CD4-positive, alpha-beta T cell (primary cell): ENCODE measurements around the gene CTSK. TPM values are rescaled to one million over a fixed set of nuclear protein-coding genes. Genes with fewer than 3 reads are reported as not detected.
"Not testable (repeated sequence)": the region's sequence is repeated elsewhere in the genome, so short reads cannot be mapped to it uniquely, and the experiment has no call there.

Experiments used
- ATAC-seq: fragments of 200-7000 bp; cut with Tn5 transposase; one replicate; pipeline ENCODE4 v1.10.0; 2022; ENCODE audit warnings: mild to moderate bottlenecking; ENCODE audit not compliant: poor library complexity
- CTCF ChIA-PET: fragments of 350-600 bp; sonication (Branson Sonifier 250); formaldehyde crosslinking; loops from one replicate; lab custom pipeline; 2021; ENCODE audit warnings: antibody characterized with exemption, inconsistent platforms; lab: Charles Lee
- POLR2A ChIA-PET: fragments of 350-600 bp; sonication (Branson Sonifier 250); formaldehyde crosslinking; loops from one replicate; lab custom pipeline; 2021; ENCODE audit warnings: antibody characterized with exemption, inconsistent platforms; lab: Charles Lee
- DNase-seq, 14 experiments: peaks; one replicate each; pipeline ENCODE4 v3.0.0-alpha.2; 2013 to 2020; ENCODE audit warnings: mixed read lengths in 2 of 14
- H3K27ac ChIP-seq, 2 donors: one replicate each; pipeline versions ENCODE4 v1.5.1 to v1.7.0; 2013; ENCODE audit warnings: low read length in 2 of 2, low read depth in 1 of 2, mild to moderate bottlenecking in 1 of 2
- H3K27me3 ChIP-seq, 2 experiments: 1 replicate in 1 of 2; 2 replicates in 1 of 2; pipeline versions ENCODE4 v1.6.1 to v1.7.0; 2013; ENCODE audit warnings: low read length in 2 of 2, control low read depth in 1 of 2, mild to moderate bottlenecking in 1 of 2, moderate library complexity in 1 of 2; ENCODE audit not compliant: insufficient read depth in 2 of 2, control insufficient read depth in 1 of 2
- H3K36me3 ChIP-seq: one replicate; pipeline ENCODE4 v1.6.1; 2013; ENCODE audit warnings: low read length, control low read depth; ENCODE audit not compliant: insufficient read depth
- H3K4me1 ChIP-seq: one replicate; pipeline ENCODE4 v1.6.1; 2013; ENCODE audit warnings: low read length, control low read depth; ENCODE audit not compliant: insufficient read depth
- H3K4me3 ChIP-seq: one replicate; pipeline ENCODE4 v1.5.1; 2013; ENCODE audit warnings: mild to moderate bottlenecking, low read length, moderate library complexity
- H3K9me3 ChIP-seq, 2 experiments: 1 replicate in 1 of 2; 2 replicates in 1 of 2; pipeline versions ENCODE4 v1.6.1 to v1.7.0; 2013; ENCODE audit warnings: low read length in 2 of 2, mild to moderate bottlenecking in 2 of 2, control low read depth in 1 of 2, moderate library complexity in 1 of 2; ENCODE audit not compliant: control insufficient read depth in 1 of 2, insufficient read depth in 1 of 2
- H3K27ac Mint-ChIP-seq: one replicate; pipeline ENCODE4 v1.8.0; 2020; ENCODE audit warnings: mixed read lengths
- H3K27me3 Mint-ChIP-seq: one replicate; pipeline ENCODE4 v1.8.0; 2021; ENCODE audit warnings: mixed read lengths
- H3K36me3 Mint-ChIP-seq: one replicate; pipeline ENCODE4 v1.8.0; 2021; ENCODE audit warnings: low read depth, mixed read lengths
- H3K4me1 Mint-ChIP-seq: one replicate; pipeline ENCODE4 v1.8.0; 2021; ENCODE audit warnings: low read depth, mixed read lengths
- H3K4me3 Mint-ChIP-seq: one replicate; pipeline ENCODE4 v1.8.0; 2020; ENCODE audit warnings: mild to moderate bottlenecking, mixed read lengths
- H3K9me3 Mint-ChIP-seq: one replicate; pipeline ENCODE4 v1.8.0; 2020; ENCODE audit warnings: mixed read lengths
- intact Hi-C, 2 experiments: fragments of 100-400 bp; cut with DNase I in 1 of 2; cut with micrococcal nuclease in 1 of 2; formaldehyde crosslinking; loops; one replicate each; pipeline versions ENCODE4 v1.15.1 to v1.9.0; 2023 to 2025; cut with DNase I, micrococcal nuclease
- total RNA-seq, 174 experiments: library from RNA in 2 of 174; stranded (reverse) in 2 of 174; gene quantifications; one replicate each; pipeline ENCODE4 v1.2.3 and lab custom pipeline; 2021 to 2026
- TF ChIP-seq, protein P1 (sequence below): fragments of 200-600 bp; IDR thresholded peaks from one replicate; pipeline ENCODE4 v1.8.0; 2022; ENCODE audit warnings: antibody characterized with exemption, mild to moderate bottlenecking

CTSK gene
- total RNA-seq, 2 experiments from 2014 or later, result 11.2 to 11.8 TPM

DNA sequence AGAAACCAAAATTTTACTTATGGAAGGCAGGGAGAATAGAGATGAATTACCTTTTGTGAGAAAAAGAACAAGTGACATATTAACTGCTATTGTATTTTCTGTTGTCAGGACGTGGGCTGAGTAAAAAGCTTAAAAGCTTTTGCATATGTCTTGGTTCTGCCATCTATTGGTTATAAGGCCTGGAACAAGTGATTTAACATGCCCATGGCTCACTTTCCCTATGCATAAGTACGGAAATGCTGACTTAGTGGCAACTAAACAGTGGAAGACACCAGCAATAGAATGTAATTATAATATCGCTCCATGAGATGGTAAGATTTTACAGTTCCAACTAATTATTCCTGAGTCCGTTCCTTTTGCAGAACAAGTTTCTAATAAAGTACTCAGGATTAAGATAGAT, 35.7 kb downstream of the CTSK start:
- Mint-ChIP-seq H3K36me3 (no peaks in the 10 kb centered on the region), H3K4me3 (no peak overlapping the region), H3K27me3 (no peaks in the 10 kb centered on the region), H3K27ac (no peak overlapping the region), H3K4me1 (peaks cover 20% of the 10 kb centered on the region), H3K9me3 (no peaks in the 10 kb centered on the region)
- ATAC-seq (no peak), DNase-seq (no peak)
- H3K27ac ChIP-seq, result no peak overlapping the region
- H3K27me3 ChIP-seq, result no peaks in the 10 kb centered on the region
- no peaks in the 10 kb centered on the region for H3K9me3 ChIP-seq
- intact Hi-C loops, result no loop called here
- H3K36me3 ChIP-seq, result no peaks in the 10 kb centered on the region
- TF ChIP-seq, protein P1, sequence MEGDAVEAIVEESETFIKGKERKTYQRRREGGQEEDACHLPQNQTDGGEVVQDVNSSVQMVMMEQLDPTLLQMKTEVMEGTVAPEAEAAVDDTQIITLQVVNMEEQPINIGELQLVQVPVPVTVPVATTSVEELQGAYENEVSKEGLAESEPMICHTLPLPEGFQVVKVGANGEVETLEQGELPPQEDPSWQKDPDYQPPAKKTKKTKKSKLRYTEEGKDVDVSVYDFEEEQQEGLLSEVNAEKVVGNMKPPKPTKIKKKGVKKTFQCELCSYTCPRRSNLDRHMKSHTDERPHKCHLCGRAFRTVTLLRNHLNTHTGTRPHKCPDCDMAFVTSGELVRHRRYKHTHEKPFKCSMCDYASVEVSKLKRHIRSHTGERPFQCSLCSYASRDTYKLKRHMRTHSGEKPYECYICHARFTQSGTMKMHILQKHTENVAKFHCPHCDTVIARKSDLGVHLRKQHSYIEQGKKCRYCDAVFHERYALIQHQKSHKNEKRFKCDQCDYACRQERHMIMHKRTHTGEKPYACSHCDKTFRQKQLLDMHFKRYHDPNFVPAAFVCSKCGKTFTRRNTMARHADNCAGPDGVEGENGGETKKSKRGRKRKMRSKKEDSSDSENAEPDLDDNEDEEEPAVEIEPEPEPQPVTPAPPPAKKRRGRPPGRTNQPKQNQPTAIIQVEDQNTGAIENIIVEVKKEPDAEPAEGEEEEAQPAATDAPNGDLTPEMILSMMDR, result no peak
- ChIA-PET POLR2A (no interaction called here), CTCF (interaction anchor here (0.7 kb wide), 2 partner anchors 109 to 1098 kb away, joined by 3 read pairs; no protein-coding TSS in a partner anchor)
- H3K4me3 ChIP-seq, result no peak overlapping the region
- H3K4me1 ChIP-seq, result peaks cover 10% of the 10 kb centered on the region

DNA sequence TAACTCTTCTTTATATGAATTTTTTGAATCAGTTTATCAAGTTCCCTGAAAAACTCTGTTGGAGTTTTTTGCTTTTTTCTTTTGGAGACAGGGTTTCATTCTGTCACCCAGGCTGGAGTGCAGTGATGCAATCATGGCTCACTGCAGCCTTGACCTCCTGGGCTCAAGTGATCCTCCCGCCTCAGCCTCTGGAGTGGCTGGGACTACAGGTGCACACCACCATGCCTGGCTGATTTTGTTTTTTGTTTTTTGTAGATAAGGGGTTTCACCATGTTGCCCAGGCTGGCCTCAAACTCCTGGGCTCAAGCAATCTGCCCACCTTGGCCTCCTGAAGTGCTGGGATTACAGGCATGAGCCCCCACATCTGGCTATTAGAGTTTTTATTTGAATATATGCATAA, 40.4 kb downstream of the CTSK start:
- peaks cover 29% of the 10 kb centered on the region for H3K4me1 ChIP-seq
- H3K9me3 ChIP-seq, H3K27me3 ChIP-seq, H3K4me3 ChIP-seq, DNase-seq, CTCF ChIA-PET, H3K27me3 Mint-ChIP-seq, POLR2A ChIA-PET, H3K9me3 Mint-ChIP-seq, H3K27ac ChIP-seq, H3K36me3 ChIP-seq, ATAC-seq: not testable (repeated sequence)
- Mint-ChIP-seq H3K27ac (peak overlapping the region; percentile 97), H3K4me1 (peaks cover 59% of the 10 kb centered on the region), H3K36me3 (peaks cover 21% of the 10 kb centered on the region), H3K4me3 (peak overlapping the region; percentile 17)
- intact Hi-C loops, result loop anchor here in 1 of 2 experiments (5.0 kb wide), 1 partner anchor 110 kb away; the partner anchor contains the start of gene ARNT

DNA sequence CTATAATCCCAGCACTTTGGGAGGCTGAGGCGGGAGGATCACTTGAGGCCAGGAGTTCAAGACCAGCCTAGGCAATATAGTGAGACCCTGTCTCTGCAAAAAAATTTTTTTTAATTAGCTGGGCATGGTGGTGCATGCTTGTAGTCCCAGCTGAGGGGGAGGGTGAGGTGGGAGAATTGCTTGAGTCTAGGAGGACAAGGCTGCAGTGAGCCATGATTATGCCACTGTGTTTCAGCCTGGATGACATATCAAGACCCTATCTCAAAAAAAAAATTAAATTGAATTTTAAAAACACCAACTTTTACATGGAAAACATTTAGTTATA, 42.1 kb downstream of the CTSK start:
- peak overlapping the region; percentile 98 for H3K4me3 Mint-ChIP-seq
- POLR2A ChIA-PET, result interaction anchor here (0.6 to 2.5 kb wide), 11 partner anchors 10 to 537 kb away, joined by 3 to 9 read pairs (median 3); partner anchors contain the start of genes ENSA, GOLPH3L, MINDY1 and RPRD2
- H3K4me1 Mint-ChIP-seq, result peaks cover 62% of the 10 kb centered on the region
- not testable (repeated sequence) for H3K27me3 Mint-ChIP-seq, H3K9me3 Mint-ChIP-seq, ATAC-seq, H3K36me3 ChIP-seq, H3K27me3 ChIP-seq, H3K9me3 ChIP-seq
- Histone ChIP-seq H3K4me1 (peaks cover 23% of the 10 kb centered on the region), H3K4me3 (peak overlapping the region; percentile 56), H3K27ac (peak overlapping the region in 1 of 2 donors; percentile 62)
- H3K27ac Mint-ChIP-seq, result peak overlapping the region; percentile 97
- peaks cover 30% of the 10 kb centered on the region for H3K36me3 Mint-ChIP-seq
- DNase-seq, result peak in 2 of 14 experiments; percentile 1 to 12
- CTCF ChIA-PET, result interaction anchor here (1.2 kb wide), 1 partner anchor 214 kb away, joined by 3 read pairs; no protein-coding TSS in a partner anchor
- intact Hi-C loops, result loop anchor here in 1 of 2 experiments (1.0 to 5.0 kb wide), 2 partner anchors 69 to 111 kb away; partner anchors contain the start of genes ARNT and GOLPH3L

DNA sequence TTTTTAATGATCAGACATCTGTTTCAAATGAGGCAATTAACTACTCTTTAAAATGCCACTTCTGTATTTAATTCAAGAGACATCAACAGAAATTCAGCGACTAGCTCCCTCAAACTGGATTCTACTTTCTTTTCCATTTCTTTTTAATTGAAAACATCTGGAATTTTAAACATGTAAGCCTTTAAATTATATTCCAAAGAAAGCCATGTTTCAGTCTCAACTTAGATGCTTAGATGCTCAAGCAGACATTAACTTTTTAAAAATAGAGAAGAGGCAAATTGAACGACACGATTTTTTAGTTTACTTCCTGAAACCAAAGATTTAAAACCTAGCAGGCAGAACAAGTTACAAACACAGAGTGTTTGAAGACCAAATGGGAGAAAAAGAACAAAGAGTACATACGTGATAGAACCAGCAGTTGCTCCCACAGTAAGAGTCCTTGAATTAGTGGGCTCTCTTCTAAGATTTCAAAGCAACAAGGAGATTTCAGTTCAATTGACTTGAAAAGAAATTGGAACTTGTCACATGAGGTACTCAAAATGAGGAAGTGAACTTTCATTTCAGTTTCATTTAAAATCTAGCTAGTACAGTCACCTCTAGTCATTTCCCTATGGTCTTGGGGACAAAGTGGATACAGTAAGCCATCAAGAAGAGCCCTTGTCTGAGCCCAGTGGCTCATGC, 42.6 kb downstream of the CTSK start, which contains the start of gene CTSS:
Gene CTSS (minus strand): TSS at position 483 of the 681 bp plus-strand sequence. CDS start 1,015 bp downstream, outside the sequence.
- TF ChIP-seq, protein P1, result no peak
- H3K4me3 ChIP-seq, result peak within 1 kb of the TSS; percentile 56
- DNase-seq (peak in 3 of 14 experiments; percentile 64 to 68 (median 66)), ATAC-seq (peak; percentile 64)
- Mint-ChIP-seq H3K4me3 (peak within 1 kb of the TSS; percentile 98), H3K36me3 (peaks cover 34% of the 10 kb centered on the region), H3K27ac (peak within 1 kb of the TSS; percentile 97), H3K9me3 (no peaks in the 10 kb centered on the region), H3K4me1 (peaks cover 59% of the 10 kb centered on the region), H3K27me3 (no peaks in the 10 kb centered on the region)
- H3K9me3 ChIP-seq, result no peaks in the 10 kb centered on the region
- POLR2A ChIA-PET, result interaction anchor here (0.7 to 2.5 kb wide), 12 partner anchors 9 to 402 kb away, joined by 3 to 9 read pairs (median 3); partner anchors contain the start of genes ENSA, GOLPH3L, MCL1 and MINDY1
- CTCF ChIA-PET, result interaction anchor here (1.2 kb wide), 1 partner anchor 215 kb away, joined by 3 read pairs; no protein-coding TSS in a partner anchor
- no peaks in the 10 kb centered on the region for H3K36me3 ChIP-seq
- intact Hi-C loops, result loop anchor here in 1 of 2 experiments (1.0 to 5.0 kb wide), 2 partner anchors 68 to 112 kb away; partner anchors contain the start of genes ARNT and GOLPH3L
- H3K27ac ChIP-seq, result peak within 1 kb of the TSS in 1 of 2 donors; percentile 62
- H3K4me1 ChIP-seq, result peaks cover 24% of the 10 kb centered on the region
- H3K27me3 ChIP-seq, result no peaks in the 10 kb centered on the region
